GM12878 (cell line): ENCODE measurements around the gene TRPM3. TPM values are rescaled to one million over a fixed set of nuclear protein-coding genes. Genes with fewer than 3 reads are reported as not detected.

ENCODE experiments used
- ATAC-seq: fragments of 200-7000 bp; cut with Tn5 transposase; 3 replicates; pipeline ENCODE4 v1.9.1; 2020; ENCODE audit warnings: mild to moderate bottlenecking, moderate library complexity
- BruUV-seq: library from RNA; stranded (reverse); fragments of 400-500 nt; replicated peaks from 2 replicates; lab custom pipeline; 2021; lab: Mats Ljungman, UMichigan
- CTCF ChIA-PET: fragments of 300-600 bp; sonication (Branson Sonifier 250); formaldehyde crosslinking; extraction: SDS; loops from one replicate; lab custom pipeline; 2021; ENCODE audit warnings: inconsistent platforms; lab: Yijun Ruan, JAX
- POLR2A ChIA-PET: fragments of 350-600 bp; formaldehyde crosslinking; extraction: SDS; loops from one replicate; lab custom pipeline; 2021; ENCODE audit warnings: inconsistent platforms; lab: Charles Lee
- RAD21 ChIA-PET: fragments of 300-600 bp; sonication (Branson Sonifier 250); formaldehyde crosslinking; loops from one replicate; lab custom pipeline; 2023; ENCODE audit warnings: antibody characterized with exemption; ENCODE audit not compliant: unreplicated experiment; lab: Charles Lee
- SMC1A ChIA-PET: fragments of 300-600 bp; sonication (Branson Sonifier 250); formaldehyde crosslinking; loops from one replicate; lab custom pipeline; 2023; ENCODE audit not compliant: unreplicated experiment, uncharacterized antibody; lab: Charles Lee
- DNase-seq: peaks from one replicate; pipeline ENCODE4 v3.0.0-alpha.2; 2011; ENCODE audit warnings: low read depth, low spot score
- FAIRE-seq: peaks from 3 replicates; lab custom pipeline; 2011; peaks lifted over from hg19 to GRCh38; lab: Jason Lieb, UNC
- H2AFZ ChIP-seq: 2 replicates; pipeline ENCODE4 v1.6.0; 2011; ENCODE audit warnings: low read depth, low read length, control low read depth; ENCODE audit not compliant: control insufficient read depth
- H3K27ac ChIP-seq: 2 replicates; pipeline ENCODE4 v1.5.1; 2011; ENCODE audit warnings: control low read depth; ENCODE audit not compliant: control insufficient read depth, insufficient read depth
- H3K27me3 ChIP-seq, 2 experiments: replicated peaks in 1 of 2; 2 replicates each; pipeline versions ENCODE4 v1.6.0 to v1.6.1; 2011; ENCODE audit warnings: low read length in 1 of 2; ENCODE audit not compliant: control insufficient read depth in 2 of 2, insufficient read depth in 2 of 2
- H3K36me3 ChIP-seq, 2 experiments: 2 replicates each; pipeline ENCODE4 v1.5.1; 2011; ENCODE audit warnings: low read length in 1 of 2; ENCODE audit not compliant: control insufficient read depth in 2 of 2, insufficient read depth in 2 of 2
- H3K4me1 ChIP-seq: 2 replicates; pipeline ENCODE4 v1.6.1; 2011; ENCODE audit warnings: mild to moderate bottlenecking, low read length, moderate library complexity, mixed read lengths; ENCODE audit not compliant: control insufficient read depth, insufficient read depth
- H3K4me2 ChIP-seq: 2 replicates; pipeline ENCODE4 v1.6.0; 2011; ENCODE audit warnings: control low read depth; ENCODE audit not compliant: control insufficient read depth, insufficient read depth
- H3K4me3 ChIP-seq: fragments of 200-600 bp; sonication (generic); 2 replicates; pipeline ENCODE4 v1.5.1; 2016
- H3K79me2 ChIP-seq: 2 replicates; pipeline ENCODE4 v1.6.0; 2011; ENCODE audit warnings: low read length; ENCODE audit not compliant: control insufficient read depth, insufficient read depth
- H3K9ac ChIP-seq: 2 replicates; pipeline ENCODE4 v1.8.0; 2011; ENCODE audit warnings: low read length, control low read depth, mixed read lengths; ENCODE audit not compliant: control insufficient read depth, insufficient read depth
- H3K9me3 ChIP-seq: replicated peaks from 3 replicates; pipeline ENCODE4 v1.5.1; 2011; ENCODE audit warnings: mild to moderate bottlenecking, low read length; ENCODE audit not compliant: control insufficient read depth, insufficient read depth
- H4K20me1 ChIP-seq: 2 replicates; pipeline ENCODE4 v1.6.0; 2011; ENCODE audit not compliant: control insufficient read depth, insufficient read depth
- CBFB ChIP-seq: IDR thresholded peaks from 2 replicates; pipeline ENCODE4 v1.6.1; 2016; ENCODE audit warnings: antibody characterized with exemption, low read depth
- CBX3 ChIP-seq: fragments of 200-600 bp; sonication (generic); IDR thresholded peaks from 2 replicates; pipeline ENCODE4 v1.6.1; 2016; ENCODE audit warnings: low read depth, borderline replicate concordance
- CBX5 ChIP-seq: sonication (generic); IDR thresholded peaks from 2 replicates; pipeline ENCODE4 v1.6.1; 2016; ENCODE audit warnings: low read depth, moderate library complexity, mild to moderate bottlenecking, inconsistent platforms
- CREB1 ChIP-seq: IDR thresholded peaks from 2 replicates; pipeline ENCODE4 v1.6.1; 2012; ENCODE audit warnings: low read depth, mild to moderate bottlenecking, inconsistent platforms
- HDAC6 ChIP-seq: fragments of 200-600 bp; sonication (generic); IDR thresholded peaks from one replicate; pipeline ENCODE4 v1.8.0; 2017; ENCODE audit warnings: antibody characterized with exemption; ENCODE audit not compliant: unreplicated experiment
- POLR2AphosphoS5 ChIP-seq: IDR thresholded peaks from 2 replicates; pipeline ENCODE4 v1.6.1; 2011; ENCODE audit warnings: mild to moderate bottlenecking, low read length, inconsistent platforms
- RBBP5 ChIP-seq: fragments of 200-600 bp; sonication (generic); conservative IDR thresholded peaks from 2 replicates; pipeline ENCODE4 v1.6.1; 2016
- SMC3 ChIP-seq: IDR thresholded peaks from 2 replicates; pipeline ENCODE4 v1.6.1; 2011; ENCODE audit warnings: low read length, improper control_type of control experiment, borderline replicate concordance
- TBL1XR1 ChIP-seq: IDR thresholded peaks from 2 replicates; pipeline ENCODE4 v1.6.1; 2012; ENCODE audit warnings: low read depth, low read length, improper control_type of control experiment
- WGBS: methylation state at CpG from one replicate; pipeline ENCODE4 v1.1.6; 2016; ENCODE audit warnings: low lambda C conversion rate; ENCODE audit not compliant: insufficient replicate concordance, insufficient coverage; ENCODE audit errors: missing lambda C conversion rate; 5-methylcytosine and 5-hydroxymethylcytosine counted together
- in situ Hi-C: fragments of 300-500 bp; cut with MboI; formaldehyde crosslinking; loops from 9 replicates; pipeline ENCODE4 v1.14.3; 2018; ENCODE audit warnings: mixed read lengths
- intact Hi-C: fragments of 100-400 bp; cut with micrococcal nuclease; formaldehyde crosslinking; loops from one replicate; pipeline ENCODE4 v1.14.2; 2022; ENCODE audit not compliant: unreplicated experiment
- polyA plus RNA-seq, 11 experiments: library from polyadenylated mRNA; depleted of rRNA in 4 of 11; unstranded in 6 of 11; stranded (reverse) in 5 of 11; fragments of >200 nt; fragmentation: Nextera tagmentation in 4 of 11; fragmentation: Illumina TruSeq in 1 of 11; extraction: Ambion mirVana in 4 of 11; extraction: Trizol in 1 of 11; gene quantifications; 1 replicate in 1 of 11; 2 replicates in 10 of 11; pipeline versions ENCODE4 v1.2.1 to v1.2.3, GENCODE V29; 2011 to 2016; ENCODE audit warnings: inconsistent platforms in 2 of 11, missing spikeins in 2 of 11, low read depth in 1 of 11
- total RNA-seq, 4 experiments: library from RNA; depleted of rRNA in 3 of 4; stranded (reverse); fragments of >200 nt in 3 of 4; fragmentation: Illumina TruSeq in 1 of 4; extraction: Trizol in 1 of 4; gene quantifications; 2 replicates each; pipeline versions ENCODE4 v1.2.1 to v1.2.3, GENCODE V29; 2013 to 2021
- TF ChIP-seq, protein P1 (sequence below): fragments of 150-350 bp; IDR thresholded peaks from 2 replicates; pipeline ENCODE4 v1.6.1; 2014; ENCODE audit warnings: mild to moderate bottlenecking, low read depth, low read length
- TF ChIP-seq, protein P2 (sequence below), 3 experiments: IDR thresholded peaks in 2 of 3; conservative IDR thresholded peaks in 1 of 3; 2 replicates each; pipeline ENCODE4 v1.5.1; 2011; ENCODE audit warnings: low read depth in 3 of 3, low read length in 3 of 3, mild to moderate bottlenecking in 3 of 3, control low read depth in 2 of 3, moderate library complexity in 2 of 3, inconsistent platforms in 1 of 3, mixed read lengths in 1 of 3; ENCODE audit not compliant: control insufficient read depth in 2 of 3, insufficient read depth in 1 of 3; ENCODE audit errors: extremely low read depth in 1 of 3

TRPM3 gene
- total and polyA plus RNA-seq, 10 of the 15 experiments (the other 5 are each of a cell fraction or from before 2014, with no cell fraction given): not detected

- Histone ChIP-seq H3K79me2 (no peaks in the 10 kb centered on the region), H3K36me3 (no peaks in the 10 kb centered on the region), H3K4me1 (no peaks in the 10 kb centered on the region), H4K20me1 (no peaks in the 10 kb centered on the region), H3K27ac (no peak overlapping the region), H3K4me3 (no peak overlapping the region), H3K27me3 (no peaks in the 10 kb centered on the region; a peak in 1 of 4 replicates), H3K9ac (no peak overlapping the region), H3K9me3 (no peaks in the 10 kb centered on the region), H2AFZ (no peak overlapping the region)
- DNase-seq: no peak
- intact Hi-C loops (no loop called here), in situ Hi-C loops (no loop called here)
- ChIA-PET POLR2A (interaction anchor here (0.6 kb wide), 1 partner anchor 638 kb away, joined by 5 read pairs; no protein-coding TSS in a partner anchor), SMC1A (no interaction called here), RAD21 (no interaction called here)
- WGBS: 13% methylated on average over 6 of the region's 6 CpGs
- no peak for ATAC-seq
- FAIRE-seq: no peak
- no TSS peak for BruUV-seq
- no peak for TF ChIP-seq CBX3
- TF ChIP-seq CBFB: no peak
- no peak for TF ChIP-seq POLR2AphosphoS5
- TF ChIP-seq CREB1: no peak
- TF ChIP-seq, all 136 proteins: peak for 0
- H3K4me2 ChIP-seq: no peak overlapping the region
- CTCF ChIA-PET: no interaction called here
These were observed 318.5 kb downstream of the TRPM3 start for GRCh38 chr9:70802758-70803436.

DNA sequence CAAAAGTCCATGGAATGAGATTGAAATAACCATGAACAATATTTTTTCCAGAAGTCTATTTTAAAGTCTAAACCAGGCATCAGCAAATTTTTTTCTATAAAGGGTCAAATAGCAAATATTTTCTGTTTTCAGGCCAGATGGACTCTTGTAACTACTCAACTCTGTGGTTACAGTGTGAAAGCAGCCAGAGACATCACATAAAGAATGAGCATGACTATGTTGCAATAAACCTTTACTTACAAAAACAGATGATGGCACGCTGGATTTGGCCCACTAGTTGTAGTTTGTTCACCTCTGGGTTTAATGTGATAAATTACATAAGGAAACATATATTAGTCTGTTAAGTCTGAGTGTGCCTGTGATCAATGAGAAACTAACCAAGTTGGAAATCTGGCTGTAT, 319.2 kb downstream of the TRPM3 start:
- no peaks in the 10 kb centered on the region for H4K20me1 ChIP-seq
- ChIA-PET SMC1A (no interaction called here), CTCF (no interaction called here), RAD21 (no interaction called here), POLR2A (interaction anchor here (0.6 kb wide), 1 partner anchor 638 kb away, joined by 5 read pairs; no protein-coding TSS in a partner anchor)
- intact Hi-C loops: no loop called here
- FAIRE-seq (no peak), ATAC-seq (no peak), DNase-seq (no peak)
- H2AFZ ChIP-seq: no peak overlapping the region
- H3K4me1 ChIP-seq: no peaks in the 10 kb centered on the region
- H3K36me3 ChIP-seq: no peaks in the 10 kb centered on the region
- H3K4me2 ChIP-seq: no peak overlapping the region
- H3K9me3 ChIP-seq: no peaks in the 10 kb centered on the region
- no peaks in the 10 kb centered on the region for H3K27me3 ChIP-seq
- no peak overlapping the region for H3K9ac ChIP-seq
- H3K79me2 ChIP-seq: no peaks in the 10 kb centered on the region
- no peak overlapping the region for H3K4me3 ChIP-seq
- H3K27ac ChIP-seq: no peak overlapping the region
- in situ Hi-C loops: no loop called here
- WGBS: 0% methylated on average over 1 of the region's 1 CpG
- no TSS peak for BruUV-seq
- TF ChIP-seq CBX5: no peak
- no peak for TF ChIP-seq SMC3
- TF ChIP-seq, protein P1, sequence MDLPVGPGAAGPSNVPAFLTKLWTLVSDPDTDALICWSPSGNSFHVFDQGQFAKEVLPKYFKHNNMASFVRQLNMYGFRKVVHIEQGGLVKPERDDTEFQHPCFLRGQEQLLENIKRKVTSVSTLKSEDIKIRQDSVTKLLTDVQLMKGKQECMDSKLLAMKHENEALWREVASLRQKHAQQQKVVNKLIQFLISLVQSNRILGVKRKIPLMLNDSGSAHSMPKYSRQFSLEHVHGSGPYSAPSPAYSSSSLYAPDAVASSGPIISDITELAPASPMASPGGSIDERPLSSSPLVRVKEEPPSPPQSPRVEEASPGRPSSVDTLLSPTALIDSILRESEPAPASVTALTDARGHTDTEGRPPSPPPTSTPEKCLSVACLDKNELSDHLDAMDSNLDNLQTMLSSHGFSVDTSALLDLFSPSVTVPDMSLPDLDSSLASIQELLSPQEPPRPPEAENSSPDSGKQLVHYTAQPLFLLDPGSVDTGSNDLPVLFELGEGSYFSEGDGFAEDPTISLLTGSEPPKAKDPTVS: no peak
- no peak for TF ChIP-seq TBL1XR1
- TF ChIP-seq, protein P2, sequence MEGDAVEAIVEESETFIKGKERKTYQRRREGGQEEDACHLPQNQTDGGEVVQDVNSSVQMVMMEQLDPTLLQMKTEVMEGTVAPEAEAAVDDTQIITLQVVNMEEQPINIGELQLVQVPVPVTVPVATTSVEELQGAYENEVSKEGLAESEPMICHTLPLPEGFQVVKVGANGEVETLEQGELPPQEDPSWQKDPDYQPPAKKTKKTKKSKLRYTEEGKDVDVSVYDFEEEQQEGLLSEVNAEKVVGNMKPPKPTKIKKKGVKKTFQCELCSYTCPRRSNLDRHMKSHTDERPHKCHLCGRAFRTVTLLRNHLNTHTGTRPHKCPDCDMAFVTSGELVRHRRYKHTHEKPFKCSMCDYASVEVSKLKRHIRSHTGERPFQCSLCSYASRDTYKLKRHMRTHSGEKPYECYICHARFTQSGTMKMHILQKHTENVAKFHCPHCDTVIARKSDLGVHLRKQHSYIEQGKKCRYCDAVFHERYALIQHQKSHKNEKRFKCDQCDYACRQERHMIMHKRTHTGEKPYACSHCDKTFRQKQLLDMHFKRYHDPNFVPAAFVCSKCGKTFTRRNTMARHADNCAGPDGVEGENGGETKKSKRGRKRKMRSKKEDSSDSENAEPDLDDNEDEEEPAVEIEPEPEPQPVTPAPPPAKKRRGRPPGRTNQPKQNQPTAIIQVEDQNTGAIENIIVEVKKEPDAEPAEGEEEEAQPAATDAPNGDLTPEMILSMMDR (IDR thresholded peaks at IDR 0.05 in 2 of 3, conservative IDR thresholded peaks at IDR 0.05 in 1 of 3; ENCODE audit: control insufficient read depth in 2 of 3, extremely low read depth in 1 of 3, insufficient read depth in 1 of 3, low read depth in 3 of 3, low read length in 3 of 3): no peak
- TF ChIP-seq RBBP5: no peak
- TF ChIP-seq HDAC6: no peak
- no peak for TF ChIP-seq CBFB
